Measurements from ENCODE around the gene NPAS3.

Gene NPAS3

GRCh38 chr14:33402604-33403003 is 463.9 kb downstream of the NPAS3 start:
- TF ChIP-seq, protein P1, sequence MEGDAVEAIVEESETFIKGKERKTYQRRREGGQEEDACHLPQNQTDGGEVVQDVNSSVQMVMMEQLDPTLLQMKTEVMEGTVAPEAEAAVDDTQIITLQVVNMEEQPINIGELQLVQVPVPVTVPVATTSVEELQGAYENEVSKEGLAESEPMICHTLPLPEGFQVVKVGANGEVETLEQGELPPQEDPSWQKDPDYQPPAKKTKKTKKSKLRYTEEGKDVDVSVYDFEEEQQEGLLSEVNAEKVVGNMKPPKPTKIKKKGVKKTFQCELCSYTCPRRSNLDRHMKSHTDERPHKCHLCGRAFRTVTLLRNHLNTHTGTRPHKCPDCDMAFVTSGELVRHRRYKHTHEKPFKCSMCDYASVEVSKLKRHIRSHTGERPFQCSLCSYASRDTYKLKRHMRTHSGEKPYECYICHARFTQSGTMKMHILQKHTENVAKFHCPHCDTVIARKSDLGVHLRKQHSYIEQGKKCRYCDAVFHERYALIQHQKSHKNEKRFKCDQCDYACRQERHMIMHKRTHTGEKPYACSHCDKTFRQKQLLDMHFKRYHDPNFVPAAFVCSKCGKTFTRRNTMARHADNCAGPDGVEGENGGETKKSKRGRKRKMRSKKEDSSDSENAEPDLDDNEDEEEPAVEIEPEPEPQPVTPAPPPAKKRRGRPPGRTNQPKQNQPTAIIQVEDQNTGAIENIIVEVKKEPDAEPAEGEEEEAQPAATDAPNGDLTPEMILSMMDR (IDR thresholded peaks at IDR 0.05; ENCODE audit: insufficient read depth, low read depth, low read length, missing control alignments): no peak
- H3K4me3 ChIP-seq (ENCODE audit: low read depth, low read length): no peak overlapping the region
- no peak for DNase-seq (ENCODE audit: low read depth)

DNA sequence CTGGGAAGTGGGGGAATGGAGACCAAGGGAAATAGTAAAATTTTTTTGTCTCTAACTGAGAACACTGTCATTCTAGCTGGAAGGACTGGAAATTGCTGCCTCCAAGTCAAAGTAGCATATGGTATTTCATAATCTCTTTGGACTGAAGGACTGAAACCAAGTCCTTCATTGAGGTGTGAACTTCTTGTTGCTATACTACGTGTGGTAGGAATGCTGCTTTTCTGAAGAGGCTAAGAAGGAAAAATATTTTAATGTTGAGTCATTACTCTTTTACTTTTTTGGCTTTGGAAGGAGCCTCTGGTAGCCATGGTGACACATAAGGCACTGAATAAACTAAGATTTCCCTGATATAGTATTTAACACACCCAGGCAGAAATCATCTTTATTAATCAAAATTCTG is 465.4 kb downstream of the NPAS3 start:
- TF ChIP-seq, protein P1 (IDR thresholded peaks at IDR 0.05; ENCODE audit: insufficient read depth, low read depth, low read length, missing control alignments): no peak
- no peak for DNase-seq (ENCODE audit: low read depth)
- H3K4me3 ChIP-seq (ENCODE audit: low read depth, low read length): no peak overlapping the region

GRCh38 chr14:33404964-33405574 is 466.4 kb downstream of the NPAS3 start:
- H3K4me3 ChIP-seq (ENCODE audit: low read depth, low read length): no peak overlapping the region
- no peak for DNase-seq (ENCODE audit: low read depth)
- TF ChIP-seq, protein P1 (IDR thresholded peaks at IDR 0.05; ENCODE audit: insufficient read depth, low read depth, low read length, missing control alignments): no peak

DNA sequence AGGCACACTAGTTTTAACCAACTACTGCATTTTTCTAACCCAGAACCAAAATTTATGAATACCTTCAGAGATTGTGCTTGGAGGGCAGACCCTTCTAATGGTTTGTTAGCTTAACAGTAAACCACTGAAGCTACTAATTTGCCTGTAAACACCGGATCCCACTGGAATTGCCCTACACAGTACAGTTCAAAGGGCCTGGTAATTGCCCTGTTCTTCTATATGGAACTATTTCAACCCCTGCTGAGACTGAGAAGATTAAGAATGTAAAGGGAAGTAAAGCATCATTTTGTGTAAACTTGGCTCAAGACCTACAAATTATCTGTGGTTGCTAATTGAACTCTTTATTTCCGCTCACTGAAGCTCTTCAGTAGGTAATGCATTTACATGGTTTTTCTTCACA is 468.1 kb downstream of the NPAS3 start:
- TF ChIP-seq, protein P1 (IDR thresholded peaks at IDR 0.05; ENCODE audit: insufficient read depth, low read depth, low read length, missing control alignments): no peak
- H3K4me3 ChIP-seq (ENCODE audit: low read depth, low read length): no peak overlapping the region
- no peak for DNase-seq (ENCODE audit: low read depth)

GRCh38 chr14:33408291-33408690 is 469.6 kb downstream of the NPAS3 start:
- TF ChIP-seq, protein P1 (IDR thresholded peaks at IDR 0.05; ENCODE audit: insufficient read depth, low read depth, low read length, missing control alignments): no peak
- H3K4me3 ChIP-seq (ENCODE audit: low read depth, low read length): no peak overlapping the region
- DNase-seq (ENCODE audit: low read depth): no peak

DNA sequence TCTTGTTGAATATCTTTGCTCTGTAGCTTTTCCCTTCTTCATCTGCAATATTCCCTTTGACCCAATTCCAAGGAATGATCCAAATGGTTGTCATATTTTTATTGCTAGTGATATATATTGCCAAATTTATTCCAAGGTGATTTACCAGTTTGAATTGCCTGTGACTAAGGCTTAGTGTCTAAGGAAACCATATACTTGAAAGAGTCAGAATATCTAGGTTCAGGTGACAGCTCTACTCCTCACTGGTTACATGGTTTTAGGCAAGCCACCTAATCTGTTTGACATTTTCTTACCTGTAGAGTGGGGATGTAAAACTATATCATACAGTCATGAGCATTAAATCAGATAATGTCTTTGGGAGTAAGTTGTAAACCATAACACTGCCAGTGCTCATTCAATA is 473.8 kb downstream of the NPAS3 start:
- H3K4me3 ChIP-seq (ENCODE audit: low read depth, low read length): no peak overlapping the region
- no peak for DNase-seq (ENCODE audit: low read depth)
- TF ChIP-seq, protein P1 (IDR thresholded peaks at IDR 0.05; ENCODE audit: insufficient read depth, low read depth, low read length, missing control alignments): no peak

DNA sequence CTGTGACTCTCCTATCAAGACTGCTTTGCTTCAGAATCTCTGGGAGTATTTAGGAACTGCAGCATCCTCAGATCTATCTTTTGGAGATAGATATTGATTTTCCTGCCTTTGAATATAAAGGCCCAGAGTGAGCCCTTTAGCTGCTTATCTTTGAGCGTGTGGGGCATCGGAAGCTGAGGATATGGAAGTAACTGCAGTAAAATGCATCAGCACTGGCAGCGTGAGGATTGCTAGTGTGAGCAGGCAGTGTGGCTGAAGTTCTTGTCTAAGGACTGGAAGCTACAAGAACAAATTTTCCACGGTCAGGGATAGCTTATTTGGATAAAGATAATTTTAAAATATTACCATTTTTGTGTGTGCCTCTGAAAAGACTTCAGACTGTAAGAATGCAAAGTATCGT is 474.7 kb downstream of the NPAS3 start:
- no peak overlapping the region for H3K4me3 ChIP-seq (ENCODE audit: low read depth, low read length)
- DNase-seq (ENCODE audit: low read depth): no peak
- TF ChIP-seq, protein P1 (IDR thresholded peaks at IDR 0.05; ENCODE audit: insufficient read depth, low read depth, low read length, missing control alignments): no peak
